Activated CD8-positive, alpha-beta memory T cell treated with anti-CD3 and anti-CD28 coated beads, Interleukin-2, amount 50 U/mL, for 4 hours (primary cell): ENCODE measurements around the gene ATP6AP1.

ENCODE experiments used
- DNase-seq: peaks from one replicate; pipeline ENCODE4 v3.0.0-alpha.2; 2020

The ATP6AP1 gene

DNA sequence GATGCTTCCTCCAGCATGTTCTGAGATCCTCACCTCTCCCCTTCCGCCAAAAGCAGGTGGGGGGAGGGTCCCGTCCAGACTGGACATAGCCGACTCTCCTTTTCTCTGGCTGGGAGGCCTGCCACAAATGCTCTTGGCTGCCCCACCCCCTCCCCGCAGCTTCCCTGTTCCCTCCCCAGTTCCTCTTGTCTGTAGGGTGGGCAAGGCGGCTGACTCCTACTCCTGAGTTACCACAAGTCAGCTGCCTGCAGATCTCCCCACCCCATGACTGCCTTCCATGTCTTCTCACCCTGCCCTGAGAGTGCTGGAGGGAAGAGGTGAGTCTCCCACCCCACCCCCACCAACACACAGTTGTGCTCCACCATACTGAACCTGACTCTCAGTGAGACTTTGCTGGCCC lies 2.9 kb downstream of the ATP6AP1 start:
- no peak for DNase-seq

DNA sequence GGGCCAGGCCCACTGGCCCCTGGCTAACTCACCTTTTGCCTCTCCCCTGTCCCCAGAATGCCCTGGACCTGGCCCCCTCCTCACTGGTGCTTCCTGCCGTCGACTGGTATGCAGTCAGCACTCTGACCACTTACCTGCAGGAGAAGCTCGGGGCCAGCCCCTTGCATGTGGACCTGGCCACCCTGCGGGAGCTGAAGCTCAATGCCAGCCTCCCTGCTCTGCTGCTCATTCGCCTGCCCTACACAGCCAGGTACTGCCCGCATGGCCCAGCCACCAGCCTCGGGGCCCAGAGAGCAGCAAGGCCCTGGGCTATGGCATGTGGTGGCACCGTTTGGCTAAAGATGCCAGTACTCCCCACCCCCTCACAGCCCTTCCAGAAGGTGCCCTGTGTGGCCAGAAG lies 3.7 kb downstream of the ATP6AP1 start:
- DNase-seq: no peak

DNA sequence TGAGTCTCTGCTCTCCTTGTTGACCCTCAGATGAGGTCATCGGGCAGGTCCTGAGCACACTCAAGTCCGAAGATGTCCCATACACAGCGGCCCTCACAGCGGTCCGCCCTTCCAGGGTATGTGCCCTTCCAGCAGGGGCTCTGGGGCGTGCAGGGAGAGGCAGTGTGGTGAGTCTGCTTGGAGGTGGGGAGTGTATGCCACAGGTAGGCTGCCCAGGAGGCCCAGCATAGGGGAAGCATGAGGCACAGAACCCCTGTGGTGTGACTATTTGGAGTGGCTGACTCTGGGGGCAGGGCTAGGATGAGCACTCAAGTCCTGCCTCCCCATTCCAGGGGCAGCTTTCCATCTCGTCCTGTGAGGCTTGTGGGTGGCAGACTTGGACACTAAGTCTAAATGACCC lies 5.1 kb downstream of the ATP6AP1 start:
- DNase-seq: no peak

DNA sequence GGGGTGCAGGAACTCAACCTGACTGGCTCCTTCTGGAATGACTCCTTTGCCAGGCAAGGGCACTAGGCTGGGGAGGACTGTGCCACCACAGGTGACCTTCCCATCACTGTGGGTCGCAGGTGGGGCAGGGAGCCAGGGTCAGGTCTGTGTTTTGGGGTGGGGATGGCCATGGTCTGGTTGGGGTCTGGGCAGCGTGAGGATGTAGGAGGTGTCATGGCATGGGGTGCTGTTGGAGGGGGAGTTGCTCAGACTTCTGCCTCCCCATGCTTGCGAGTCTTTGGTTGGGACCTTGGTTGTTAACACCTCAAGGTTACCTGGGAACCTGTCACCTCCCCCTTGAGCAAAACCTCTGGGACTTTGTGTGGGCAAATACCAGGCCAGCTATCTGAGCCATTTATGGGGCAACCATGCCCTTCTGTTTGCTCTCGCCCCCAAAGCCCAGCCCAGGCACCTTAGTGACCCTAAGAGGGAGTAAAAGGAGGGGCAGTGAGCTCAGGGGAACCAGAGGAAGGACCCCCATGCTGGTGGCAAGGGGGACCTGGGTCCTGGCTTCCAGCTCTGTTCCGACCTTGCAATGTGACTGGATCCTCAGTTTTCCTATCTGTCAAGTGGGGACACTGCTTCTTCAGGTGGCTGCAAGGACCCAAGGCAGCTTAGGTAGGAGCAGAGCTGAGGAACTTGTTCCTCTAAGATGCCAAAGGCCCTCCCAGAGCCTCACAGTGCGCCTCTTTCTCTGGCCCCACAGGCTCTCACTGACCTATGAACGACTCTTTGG lies 6.1 kb downstream of the ATP6AP1 start:
- DNase-seq: no peak

DNA sequence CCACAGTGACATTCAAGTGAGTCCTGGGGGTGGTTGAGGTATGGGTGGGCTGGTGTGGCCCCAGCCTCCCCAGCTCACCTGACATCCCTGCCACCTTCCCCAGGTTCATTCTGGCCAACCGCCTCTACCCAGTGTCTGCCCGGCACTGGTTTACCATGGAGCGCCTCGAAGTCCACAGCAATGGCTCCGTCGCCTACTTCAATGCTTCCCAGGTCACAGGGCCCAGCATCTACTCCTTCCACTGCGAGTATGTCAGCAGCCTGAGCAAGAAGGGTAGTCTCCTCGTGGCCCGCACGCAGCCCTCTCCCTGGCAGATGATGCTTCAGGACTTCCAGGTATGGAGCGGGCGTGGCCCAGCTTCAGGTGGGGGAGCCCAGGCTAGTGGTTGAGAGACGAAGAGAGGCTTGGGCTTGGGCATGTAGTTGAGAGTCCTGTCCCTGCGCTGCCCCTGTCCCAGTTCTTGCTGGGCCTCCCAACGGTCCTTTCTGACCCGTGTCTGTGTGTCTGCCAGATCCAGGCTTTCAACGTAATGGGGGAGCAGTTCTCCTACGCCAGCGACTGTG lies 6.8 kb downstream of the ATP6AP1 start:
- DNase-seq: no peak

DNA sequence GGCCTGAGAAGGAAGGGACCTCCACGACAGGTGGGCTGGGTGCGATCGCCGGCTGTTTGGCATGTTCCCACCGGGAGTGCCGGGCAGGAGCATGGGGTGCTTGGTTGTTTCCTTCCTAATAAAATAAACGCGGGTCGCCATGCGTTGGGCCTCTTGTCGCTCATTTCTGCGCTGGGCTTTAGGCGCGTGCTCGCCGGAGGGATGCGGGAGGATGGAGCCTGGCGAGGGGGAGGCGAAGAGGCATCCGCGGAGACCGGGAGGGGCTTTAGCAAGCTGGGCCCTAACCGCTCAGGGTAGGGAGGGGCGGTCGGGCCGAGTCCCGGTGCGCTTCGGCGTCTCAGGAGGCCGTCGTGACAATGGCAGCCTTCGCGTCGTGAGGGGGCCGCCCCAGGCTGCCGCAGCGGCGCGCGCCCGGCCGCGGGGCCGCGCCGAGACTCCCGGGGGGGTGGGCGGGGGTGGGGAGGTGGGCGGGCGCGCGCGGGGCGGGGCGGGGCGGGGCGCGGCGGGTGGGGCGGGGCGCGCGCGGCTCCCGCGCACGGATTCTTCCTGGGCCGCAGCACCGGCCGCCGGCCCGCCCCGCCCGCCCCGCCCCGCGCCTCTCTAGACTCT lies 8.0 kb downstream of the ATP6AP1 start:
- peak; percentile 50 for DNase-seq

DNA sequence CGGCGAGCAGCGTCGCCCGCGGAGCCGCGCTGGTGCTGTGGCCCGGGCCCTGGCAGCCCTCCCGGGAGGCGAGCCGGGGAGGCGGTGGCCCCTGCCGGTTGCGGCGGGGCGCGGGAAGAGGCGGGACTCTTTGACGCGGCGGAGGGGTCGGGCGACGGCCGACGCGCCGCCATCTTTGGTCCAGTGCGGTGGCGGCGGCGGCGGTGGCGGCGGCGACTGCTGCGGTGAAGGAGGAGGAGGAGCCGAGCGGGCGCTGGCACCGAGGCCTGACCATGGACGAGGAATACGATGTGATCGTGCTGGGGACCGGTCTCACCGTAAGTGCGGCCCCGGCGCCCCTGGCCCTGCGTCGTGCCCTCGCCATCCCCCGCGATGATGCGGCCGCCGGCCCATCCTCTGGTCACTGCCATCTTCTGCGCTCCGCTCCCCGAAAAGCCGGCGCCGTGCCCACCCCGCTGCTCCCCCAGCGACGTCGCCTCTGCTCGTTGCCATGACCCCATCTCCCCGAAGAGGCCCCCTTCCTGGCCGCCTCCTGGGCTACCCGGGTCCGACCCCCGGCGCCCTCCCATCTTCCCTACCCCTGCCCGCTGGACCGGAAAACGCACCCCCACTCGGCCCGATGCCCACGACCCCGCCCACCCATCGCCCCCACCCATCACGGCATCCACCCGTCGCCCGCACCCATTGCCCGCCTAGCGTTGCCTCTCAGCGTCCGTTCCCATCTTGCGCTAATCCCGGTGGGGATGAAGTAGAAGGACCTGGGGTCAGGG lies 8.7 kb downstream of the ATP6AP1 start, which contains the start of gene GDI1:
GDI1 (plus strand) TSS at position 172 of the 770 bp plus-strand sequence; CDS start at position 273, 101 bp downstream.
- DNase-seq: peak; percentile 56

DNA sequence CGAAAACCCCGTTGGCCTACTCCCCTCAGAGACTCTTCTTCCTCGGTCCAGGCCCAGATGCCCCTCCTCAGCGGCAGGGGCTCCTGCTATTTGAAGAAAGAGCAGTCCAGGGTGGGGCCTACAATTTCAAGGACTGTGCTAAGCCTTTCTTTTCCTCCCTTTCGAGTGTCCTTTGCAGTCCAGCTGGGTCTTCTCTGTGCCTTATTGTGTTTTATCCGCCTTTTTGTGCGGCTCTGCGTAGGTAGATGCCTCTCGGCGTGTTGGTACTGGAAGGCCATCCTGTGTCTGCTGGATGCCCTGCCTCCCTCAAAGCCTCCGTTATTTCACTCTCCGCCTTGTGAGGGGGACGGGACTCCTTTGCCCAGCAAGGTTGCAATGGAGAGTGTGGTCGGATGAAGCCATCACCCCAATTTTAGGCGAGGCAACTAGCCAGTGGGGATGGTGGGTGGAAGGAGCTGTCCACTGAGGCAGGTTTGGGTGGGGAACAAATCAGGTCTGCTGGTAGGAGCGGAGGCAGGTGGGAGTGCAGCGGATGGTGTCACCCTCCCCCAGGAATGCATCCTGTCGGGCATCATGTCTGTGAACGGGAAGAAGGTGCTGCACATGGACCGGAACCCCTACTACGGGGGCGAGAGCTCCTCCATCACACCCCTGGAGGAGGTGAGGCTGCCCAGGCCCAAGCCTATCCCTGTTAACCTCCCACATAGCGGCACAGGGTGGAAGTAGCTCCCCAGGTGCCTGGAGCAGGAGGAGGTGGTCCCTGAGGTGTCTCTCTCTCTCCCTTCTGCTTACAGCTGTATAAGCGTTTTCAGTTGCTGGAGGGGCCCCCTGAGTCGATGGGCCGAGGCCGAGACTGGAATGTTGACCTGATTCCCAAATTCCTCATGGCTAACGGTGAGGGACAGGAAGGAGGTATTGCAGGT lies 9.8 kb downstream of the ATP6AP1 start:
- DNase-seq: no peak

DNA sequence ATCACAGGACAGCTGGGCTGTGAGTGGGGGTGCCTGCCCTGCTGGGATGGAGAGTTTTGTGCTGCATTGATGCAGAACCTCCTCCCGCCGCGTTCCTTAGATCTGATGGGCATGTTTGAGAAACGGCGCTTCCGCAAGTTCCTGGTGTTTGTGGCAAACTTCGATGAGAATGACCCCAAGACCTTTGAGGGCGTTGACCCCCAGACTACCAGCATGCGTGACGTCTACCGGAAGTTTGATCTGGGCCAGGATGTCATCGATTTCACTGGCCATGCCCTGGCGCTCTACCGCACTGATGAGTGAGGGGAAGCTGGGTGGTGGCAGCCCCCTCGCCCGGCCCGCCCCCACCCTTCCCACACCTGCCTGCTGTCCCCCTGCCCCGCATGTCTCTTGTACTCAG lies 11.4 kb downstream of the ATP6AP1 start:
- DNase-seq: no peak

DNA sequence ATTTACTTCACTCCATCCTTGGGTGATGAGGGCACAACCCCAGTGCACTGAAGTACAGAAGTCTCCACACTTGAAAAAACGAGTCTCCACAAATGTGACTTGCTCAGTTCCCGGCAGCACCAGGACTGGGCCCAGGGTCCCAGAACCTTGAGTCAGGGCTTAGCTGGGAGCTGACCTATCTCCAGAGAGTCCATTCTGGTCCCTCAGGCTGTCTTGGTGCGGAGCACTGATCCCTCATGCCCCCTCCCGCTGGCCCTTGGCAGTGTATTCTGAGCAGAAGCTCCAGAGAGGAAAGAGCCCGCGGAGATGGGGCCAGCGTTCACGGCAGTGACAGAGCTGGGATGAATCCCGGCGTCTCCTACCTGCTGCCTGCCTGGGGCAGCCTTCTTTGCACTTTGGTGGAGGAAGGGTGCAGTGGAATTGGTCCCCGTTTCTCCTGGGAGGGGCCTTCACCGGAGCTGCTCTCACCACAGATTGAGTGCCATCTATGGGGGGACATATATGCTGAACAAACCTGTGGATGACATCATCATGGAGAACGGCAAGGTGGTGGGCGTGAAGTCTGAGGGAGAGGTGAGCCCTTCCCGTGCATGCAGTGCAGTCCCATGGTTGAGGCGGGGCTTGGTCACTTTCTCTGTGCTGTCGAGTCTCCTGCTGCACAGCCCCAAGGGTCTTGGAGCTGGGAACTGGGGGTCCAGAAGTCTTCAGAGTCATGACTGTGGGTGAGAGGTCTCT lies 12.3 kb downstream of the ATP6AP1 start:
- DNase-seq: no peak

DNA sequence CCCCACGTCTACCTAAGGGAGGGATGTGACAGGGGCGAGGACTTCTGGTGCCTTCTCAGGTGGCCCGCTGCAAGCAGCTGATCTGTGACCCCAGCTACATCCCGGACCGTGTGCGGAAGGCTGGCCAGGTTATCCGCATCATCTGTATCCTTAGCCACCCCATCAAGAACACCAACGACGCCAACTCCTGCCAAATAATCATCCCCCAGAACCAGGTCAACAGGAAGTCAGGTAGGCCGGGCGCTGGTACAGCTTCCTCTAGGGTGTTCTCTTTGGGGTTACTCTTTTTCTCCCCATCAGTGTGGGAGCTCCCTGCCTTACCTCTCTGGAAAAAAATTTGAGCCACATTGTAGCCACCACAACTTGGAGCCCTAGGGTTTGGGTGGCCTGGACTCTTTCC lies 13.1 kb downstream of the ATP6AP1 start:
- no peak for DNase-seq

DNA sequence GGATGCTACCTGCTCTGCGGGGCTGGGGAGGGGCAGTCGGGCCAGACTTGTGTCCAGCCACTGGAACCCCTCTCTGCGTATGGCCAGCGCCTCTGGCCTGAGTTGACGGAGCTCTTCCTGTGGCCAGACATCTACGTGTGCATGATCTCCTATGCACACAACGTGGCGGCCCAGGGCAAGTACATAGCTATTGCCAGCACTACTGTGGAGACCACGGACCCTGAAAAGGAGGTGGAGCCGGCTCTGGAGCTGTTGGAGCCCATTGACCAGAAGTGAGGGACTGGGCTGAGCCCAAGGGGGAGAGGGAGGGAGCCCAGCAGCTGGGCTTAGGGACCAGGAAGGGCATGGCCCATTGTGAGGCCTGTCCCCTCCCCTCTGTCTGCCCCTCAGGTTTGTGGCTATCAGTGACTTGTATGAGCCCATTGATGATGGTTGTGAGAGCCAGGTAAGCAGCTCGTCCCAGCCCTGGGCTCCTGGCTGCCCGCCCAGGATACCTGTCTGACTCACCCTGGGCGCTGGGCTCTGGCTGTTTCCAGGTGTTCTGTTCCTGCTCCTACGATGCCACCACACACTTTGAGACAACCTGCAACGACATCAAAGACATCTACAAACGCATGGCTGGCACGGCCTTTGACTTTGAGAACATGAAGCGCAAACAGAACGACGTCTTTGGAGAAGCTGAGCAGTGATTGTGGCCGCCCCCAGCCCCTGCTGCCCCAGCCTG lies 13.7 kb downstream of the ATP6AP1 start:
- DNase-seq: no peak

DNA sequence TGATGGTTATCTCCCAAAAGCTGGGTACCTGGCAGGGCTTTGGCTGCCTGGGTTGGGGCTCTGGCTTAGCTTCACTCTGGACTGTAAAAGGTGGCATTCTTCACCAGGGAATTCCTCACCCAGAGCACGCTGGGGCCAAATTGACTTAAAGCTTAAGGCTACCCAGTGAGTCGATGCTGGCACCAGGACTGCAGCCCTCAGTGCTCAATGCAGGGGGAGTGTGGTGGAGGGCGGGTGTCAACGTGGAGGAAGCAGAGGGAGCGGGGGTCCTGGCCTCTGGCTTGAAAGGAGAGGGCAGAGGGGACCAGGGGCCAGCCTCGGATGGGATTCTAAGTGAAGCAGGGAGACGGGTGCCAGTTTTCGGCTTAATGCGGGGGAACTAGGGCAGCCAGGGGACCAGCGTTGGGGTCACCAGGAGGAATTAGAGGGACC lies 15.0 kb downstream of the ATP6AP1 start:
- no peak for DNase-seq

DNA sequence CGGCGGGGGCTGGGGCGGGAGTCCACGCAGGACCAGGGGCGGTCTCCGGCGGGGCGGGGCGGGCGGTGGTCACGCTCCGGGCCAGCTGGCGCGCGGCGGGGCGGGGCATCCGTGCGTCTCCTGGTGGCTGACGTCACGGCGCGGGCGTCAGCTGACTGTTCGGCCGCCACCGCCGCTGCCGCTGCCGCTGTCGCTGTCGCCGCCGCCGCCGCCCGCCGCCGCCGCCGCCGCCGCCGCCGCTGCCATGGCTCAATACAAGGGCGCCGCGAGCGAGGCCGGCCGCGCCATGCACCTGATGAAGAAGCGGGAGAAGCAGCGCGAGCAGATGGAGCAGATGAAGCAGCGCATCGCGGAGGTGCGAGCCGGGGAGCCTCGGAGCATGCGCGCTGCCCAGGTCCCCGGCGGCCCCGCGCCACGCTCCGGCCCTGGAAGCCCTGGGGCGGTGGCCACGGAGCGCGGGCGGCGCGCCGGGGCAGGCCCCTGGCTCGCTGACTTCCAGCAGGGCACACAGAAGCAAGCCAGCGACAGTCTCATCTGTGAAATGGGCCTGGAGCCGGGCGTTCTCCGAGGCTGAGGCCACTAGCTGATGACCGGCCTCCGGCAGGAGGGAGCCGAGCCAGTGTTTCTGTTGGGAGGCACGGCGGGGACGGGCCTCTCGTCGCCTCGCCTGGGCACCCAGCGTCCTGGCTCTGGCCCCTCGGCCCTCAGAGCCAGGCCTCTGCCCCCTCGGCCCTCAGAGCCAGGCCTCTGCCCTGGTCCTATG lies 15.7 kb downstream of the ATP6AP1 start, which contains the start of gene FAM50A:
FAM50A (plus strand) TSS at position 150 of the 763 bp plus-strand sequence; CDS start at position 245, 95 bp downstream.
- peak; percentile 70 for DNase-seq

DNA sequence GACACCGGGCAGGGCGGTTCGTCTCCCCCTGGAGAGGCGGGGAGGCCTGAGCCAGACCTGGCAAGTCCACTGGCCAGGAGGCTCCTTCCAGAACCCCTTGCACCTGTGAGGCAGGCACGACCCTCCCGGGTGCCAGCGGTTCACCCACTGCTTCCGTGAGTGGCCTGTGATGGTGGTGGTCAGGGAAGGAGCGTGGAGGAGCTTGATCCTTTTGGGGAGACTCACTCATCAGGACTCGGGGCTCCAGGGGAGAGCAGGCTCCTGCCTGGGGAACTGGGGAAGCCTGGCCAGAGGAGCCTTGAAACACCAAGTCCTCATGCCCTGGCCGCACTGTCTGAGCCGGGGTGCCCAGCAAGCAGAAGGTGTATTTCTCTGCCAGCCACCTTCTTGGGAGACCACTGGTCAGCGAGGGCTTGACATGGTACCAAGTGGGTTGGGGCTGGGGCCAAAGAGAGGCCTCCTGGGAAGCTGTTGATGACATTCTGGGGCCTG lies 16.3 kb downstream of the ATP6AP1 start:
- DNase-seq: no peak

DNA sequence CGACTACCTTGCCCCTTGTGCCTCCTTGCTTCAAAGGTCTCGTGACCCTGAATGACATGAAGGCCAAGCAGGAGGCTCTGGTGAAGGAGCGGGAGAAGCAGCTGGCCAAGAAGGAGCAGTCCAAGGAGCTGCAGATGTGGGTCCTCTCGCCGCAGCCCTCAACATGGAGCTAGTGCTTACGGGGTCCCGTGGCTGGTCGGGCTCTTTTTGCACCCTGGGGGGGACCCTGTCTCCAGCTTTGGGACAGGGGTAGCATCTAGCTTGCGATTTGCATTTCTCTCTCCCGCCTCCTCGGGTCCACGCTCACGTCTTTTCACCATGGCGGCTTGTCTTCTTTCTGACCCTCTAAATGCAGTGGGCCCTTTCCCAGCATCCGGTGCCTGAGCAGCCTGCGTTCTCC lies 17.3 kb downstream of the ATP6AP1 start:
- no peak for DNase-seq

DNA sequence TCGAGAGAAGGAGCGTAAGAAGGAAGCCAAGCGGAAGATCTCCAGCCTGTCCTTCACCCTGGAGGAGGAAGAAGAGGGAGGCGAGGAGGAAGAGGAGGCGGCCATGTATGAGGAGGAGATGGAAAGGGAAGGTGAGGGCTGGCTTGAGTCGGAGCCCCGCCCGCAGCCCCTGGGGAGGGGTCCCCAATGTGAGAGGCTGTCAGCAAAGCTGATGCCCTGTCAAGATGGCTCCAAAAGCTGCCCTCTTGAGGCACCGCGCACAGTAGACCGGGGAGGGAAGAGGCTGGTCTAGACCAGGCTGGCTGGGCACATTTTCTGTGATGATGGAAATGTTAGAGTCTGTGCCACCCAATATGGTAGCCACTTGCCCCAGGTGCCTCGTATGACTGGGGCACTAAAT lies 18.0 kb downstream of the ATP6AP1 start:
- no peak for DNase-seq

DNA sequence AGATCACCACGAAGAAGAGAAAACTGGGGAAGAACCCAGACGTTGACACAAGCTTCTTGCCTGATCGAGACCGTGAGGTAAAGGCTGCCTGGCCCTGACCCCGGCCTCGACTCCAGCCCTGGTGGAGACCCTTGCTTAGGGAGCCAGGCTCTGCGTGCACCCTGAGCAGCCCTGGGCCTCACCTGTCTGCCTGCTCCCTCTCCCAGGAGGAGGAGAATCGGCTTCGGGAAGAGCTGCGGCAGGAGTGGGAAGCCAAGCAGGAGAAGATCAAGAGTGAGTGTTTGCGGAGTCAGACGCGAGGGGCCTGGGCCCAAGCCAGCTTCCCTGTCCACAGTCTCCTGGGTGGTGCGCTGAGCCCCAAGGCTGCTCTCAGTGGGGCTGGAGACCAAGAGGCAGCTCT lies 20.0 kb downstream of the ATP6AP1 start:
- DNase-seq: no peak

DNA sequence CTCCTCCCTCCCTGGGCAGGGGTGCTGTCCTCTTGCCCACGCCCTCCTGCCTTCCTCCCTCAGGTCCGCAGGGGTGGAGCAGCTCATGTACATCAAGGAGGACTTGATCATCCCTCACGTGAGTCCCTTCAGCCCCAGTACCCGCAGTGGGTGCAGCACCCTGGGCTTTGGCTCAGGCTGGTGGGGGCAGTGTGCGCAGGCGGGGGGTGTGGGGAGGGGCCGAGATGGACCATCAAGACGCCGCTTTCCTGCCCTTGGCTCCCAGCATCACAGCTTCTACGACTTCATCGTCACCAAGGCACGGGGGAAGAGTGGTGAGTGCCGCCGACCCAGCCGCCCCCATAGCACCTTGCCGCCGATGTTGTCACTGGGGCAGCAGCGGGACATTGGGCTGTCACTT lies 21.1 kb downstream of the ATP6AP1 start:
- DNase-seq: no peak

DNA sequence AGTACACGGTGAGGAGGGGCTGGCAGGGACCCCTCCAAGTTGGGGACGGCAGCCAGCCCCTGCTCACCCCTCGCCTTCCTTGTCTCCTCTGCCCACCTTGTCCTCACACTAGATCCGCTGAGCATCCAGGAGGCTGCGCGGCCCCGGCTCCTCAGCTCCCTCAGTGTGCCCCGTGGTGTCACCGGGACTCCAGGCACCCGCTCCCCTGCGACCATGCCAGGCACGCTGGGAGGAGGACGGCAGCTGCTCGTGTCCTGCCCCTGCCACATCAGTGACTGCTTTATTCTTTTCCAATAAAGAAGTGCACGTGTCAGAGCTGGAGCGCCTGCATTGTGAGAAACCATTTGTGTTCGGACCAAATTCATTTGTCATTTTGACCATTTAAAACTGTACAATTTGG lies 21.8 kb downstream of the ATP6AP1 start:
- no peak for DNase-seq
